RWPE2 (cell line): Measurements from ENCODE around the gene SEC24C.
"Not testable (repeated sequence)": the region's sequence is repeated elsewhere in the genome, so short reads cannot be mapped to it uniquely, and the experiment has no call there.

ENCODE experiments used
- ATAC-seq: fragments of 200-7000 bp; cut with Tn5 transposase; 3 replicates; pipeline ENCODE4 v1.9.1; 2021; ENCODE audit warnings: low read depth
- DNase-seq: peaks from one replicate; pipeline ENCODE4 v3.0.0-alpha.2; 2020; ENCODE audit warnings: low spot score
- H3K27ac ChIP-seq: fragments of 450-650 bp; 2 replicates; pipeline ENCODE4 v1.5.1; 2017; ENCODE audit warnings: mild to moderate bottlenecking; ENCODE audit not compliant: poor library complexity, severe bottlenecking
- H3K27me3 ChIP-seq: fragments of 250-450 bp; sonication (Bioruptor Pico); 2 replicates; pipeline ENCODE4 v1.5.1; 2021; ENCODE audit warnings: mild to moderate bottlenecking, moderate library complexity; ENCODE audit not compliant: insufficient read depth, poor library complexity, severe bottlenecking
- H3K36me3 ChIP-seq: fragments of 250-450 bp; sonication (Bioruptor Pico); 2 replicates; pipeline ENCODE4 v1.5.1; 2020; ENCODE audit warnings: low read depth, mild to moderate bottlenecking, moderate library complexity
- H3K4me1 ChIP-seq: fragments of 250-450 bp; sonication (Bioruptor Pico); 2 replicates; pipeline ENCODE4 v1.5.1; 2021; ENCODE audit warnings: mild to moderate bottlenecking, moderate library complexity; ENCODE audit not compliant: insufficient read depth, poor library complexity, severe bottlenecking
- H3K4me3 ChIP-seq: fragments of 250-450 bp; sonication (Bioruptor Pico); 2 replicates; pipeline ENCODE4 v1.5.1; 2021; ENCODE audit warnings: mild to moderate bottlenecking, moderate library complexity; ENCODE audit not compliant: severe bottlenecking
- H3K9me3 ChIP-seq: fragments of 250-450 bp; sonication (Bioruptor Pico); 2 replicates; pipeline ENCODE4 v1.5.1; 2021; ENCODE audit warnings: mild to moderate bottlenecking, moderate library complexity; ENCODE audit not compliant: severe bottlenecking
- CTCF ChIP-seq: fragments of 450-650 bp; IDR thresholded peaks from one replicate; pipeline ENCODE4 v1.5.1; 2017; ENCODE audit warnings: mild to moderate bottlenecking, moderate library complexity; ENCODE audit not compliant: poor library complexity, severe bottlenecking

Gene SEC24C

GRCh38 chr10:73786512-73786885 is 42.3 kb downstream of the SEC24C start:
- no peak for ATAC-seq
- no peak for DNase-seq

DNA sequence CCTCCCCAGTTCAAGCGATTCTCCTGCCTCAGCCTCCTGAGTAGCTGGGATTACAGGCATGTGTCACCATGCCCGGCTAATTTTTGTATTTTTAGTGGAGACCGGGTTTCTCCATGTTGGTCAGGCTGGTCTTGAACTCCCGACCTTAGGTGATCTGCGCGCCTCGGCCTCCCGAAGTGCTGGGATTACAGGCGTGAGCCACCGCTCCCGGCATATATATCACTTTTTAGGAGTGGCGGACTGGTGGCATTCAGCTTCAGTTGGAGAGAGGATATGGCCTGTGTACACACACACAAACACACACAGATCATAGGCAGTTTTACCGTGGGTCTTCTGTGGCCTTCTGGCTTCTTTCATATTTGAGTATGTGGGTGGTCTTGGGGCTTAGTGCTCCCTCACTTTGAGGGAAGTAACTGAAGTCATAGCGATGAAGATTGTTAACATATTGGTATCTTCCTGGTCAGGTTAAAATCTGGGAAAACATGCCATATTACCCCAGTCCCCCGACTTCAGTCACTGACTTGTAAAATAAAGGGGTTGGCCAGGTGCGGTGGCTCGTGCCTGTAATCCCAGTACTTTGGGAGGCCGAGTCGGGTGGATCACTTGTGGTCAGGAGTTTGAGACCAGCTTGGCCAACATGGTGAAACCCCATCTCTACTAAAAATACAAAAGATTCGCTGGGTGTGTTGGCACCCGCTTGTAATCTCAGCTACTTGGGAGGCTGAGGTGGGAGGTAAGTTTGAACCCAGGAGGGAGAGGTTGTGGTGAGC is 43.0 kb downstream of the SEC24C start:
- not testable (repeated sequence) for H3K4me1 ChIP-seq, H3K9me3 ChIP-seq, H3K4me3 ChIP-seq, DNase-seq, ATAC-seq, H3K27me3 ChIP-seq, H3K27ac ChIP-seq
- peaks cover 30% of the 10 kb centered on the region for H3K36me3 ChIP-seq

More at GRCh38 chr10:73786512-73786885, 42.3 kb downstream of the SEC24C start:
- no peak for TF ChIP-seq CTCF
- H3K27ac ChIP-seq: peak overlapping the region; percentile 48
- H3K4me1 ChIP-seq: peaks cover 4% of the 10 kb centered on the region
- peaks cover 25% of the 10 kb centered on the region for H3K36me3 ChIP-seq
- H3K27me3 ChIP-seq: no peaks in the 10 kb centered on the region
- H3K4me3 ChIP-seq: peak overlapping the region; percentile 45
- H3K9me3 ChIP-seq: no peaks in the 10 kb centered on the region

- peaks cover 24% of the 10 kb centered on the region for H3K36me3 ChIP-seq
- H3K9me3 ChIP-seq: no peaks in the 10 kb centered on the region
- no peaks in the 10 kb centered on the region for H3K27me3 ChIP-seq
- no peak for DNase-seq
- peaks cover 4% of the 10 kb centered on the region for H3K4me1 ChIP-seq
- no peak overlapping the region for H3K4me3 ChIP-seq
- no peak for ATAC-seq
- TF ChIP-seq CTCF: no peak
- H3K27ac ChIP-seq: no peak overlapping the region
Measured at GRCh38 chr10:73788864-73789658, 44.9 kb downstream of the SEC24C start.

GRCh38 chr10:73789659-73790055 is 45.5 kb downstream of the SEC24C start:
- Histone ChIP-seq H3K9me3 (no peaks in the 10 kb centered on the region), H3K4me1 (peaks cover 2% of the 10 kb centered on the region), H3K27me3 (no peaks in the 10 kb centered on the region), H3K36me3 (peaks cover 29% of the 10 kb centered on the region), H3K4me3 (no peak overlapping the region), H3K27ac (no peak overlapping the region)
- DNase-seq (no peak), ATAC-seq (no peak)
- TF ChIP-seq CTCF: no peak

- DNase-seq (no peak), ATAC-seq (no peak)
- Histone ChIP-seq H3K4me1 (no peaks in the 10 kb centered on the region), H3K9me3 (no peaks in the 10 kb centered on the region), H3K36me3 (peaks cover 38% of the 10 kb centered on the region), H3K4me3 (no peak overlapping the region), H3K27me3 (no peaks in the 10 kb centered on the region), H3K27ac (no peak overlapping the region)
- TF ChIP-seq CTCF: no peak
Measured at GRCh38 chr10:73790886-73791625, 46.9 kb downstream of the SEC24C start.
